Suprapubic skin (tissue), 4 donors: Measurements from ENCODE around the gene SS18L1.

ENCODE experiments used
- CTCF ChIP-seq, 2 donors: fragments of 200-600 bp in 1 of 2; fragments of 450-650 bp in 1 of 2; sonication (generic) in 1 of 2; IDR thresholded peaks; one replicate each; pipeline ENCODE4 v1.5.1; 2016 to 2019; ENCODE audit warnings: antibody characterized with exemption in 2 of 2, mild to moderate bottlenecking in 1 of 2, moderate library complexity in 1 of 2
- EP300 ChIP-seq: sonication (generic); formaldehyde crosslinking; IDR thresholded peaks from one replicate; pipeline ENCODE4 v1.6.1; 2017; ENCODE audit warnings: antibody characterized with exemption
- POLR2A ChIP-seq, 2 donors: fragments of 450-650 bp; IDR thresholded peaks; one replicate each; pipeline ENCODE4 v1.6.1; 2017; ENCODE audit warnings: antibody characterized with exemption in 2 of 2, mild to moderate bottlenecking in 2 of 2, moderate library complexity in 2 of 2
- POLR2AphosphoS5 ChIP-seq, 3 donors: sonication (generic); formaldehyde crosslinking; IDR thresholded peaks; one replicate each; pipeline ENCODE4 v1.6.1; 2017; ENCODE audit warnings: antibody characterized with exemption in 3 of 3

- TF ChIP-seq CTCF (IDR thresholded peaks at IDR 0.05) (no peak), POLR2AphosphoS5 (IDR thresholded peaks at IDR 0.05) (no peak), POLR2A (IDR thresholded peaks at IDR 0.05) (no peak), EP300 (no peak)
Observed at GRCh38 chr20:62224113-62224855, 80.7 kb downstream of the SS18L1 start.
